Measurements from ENCODE around the gene NTS.

NTS gene

DNA sequence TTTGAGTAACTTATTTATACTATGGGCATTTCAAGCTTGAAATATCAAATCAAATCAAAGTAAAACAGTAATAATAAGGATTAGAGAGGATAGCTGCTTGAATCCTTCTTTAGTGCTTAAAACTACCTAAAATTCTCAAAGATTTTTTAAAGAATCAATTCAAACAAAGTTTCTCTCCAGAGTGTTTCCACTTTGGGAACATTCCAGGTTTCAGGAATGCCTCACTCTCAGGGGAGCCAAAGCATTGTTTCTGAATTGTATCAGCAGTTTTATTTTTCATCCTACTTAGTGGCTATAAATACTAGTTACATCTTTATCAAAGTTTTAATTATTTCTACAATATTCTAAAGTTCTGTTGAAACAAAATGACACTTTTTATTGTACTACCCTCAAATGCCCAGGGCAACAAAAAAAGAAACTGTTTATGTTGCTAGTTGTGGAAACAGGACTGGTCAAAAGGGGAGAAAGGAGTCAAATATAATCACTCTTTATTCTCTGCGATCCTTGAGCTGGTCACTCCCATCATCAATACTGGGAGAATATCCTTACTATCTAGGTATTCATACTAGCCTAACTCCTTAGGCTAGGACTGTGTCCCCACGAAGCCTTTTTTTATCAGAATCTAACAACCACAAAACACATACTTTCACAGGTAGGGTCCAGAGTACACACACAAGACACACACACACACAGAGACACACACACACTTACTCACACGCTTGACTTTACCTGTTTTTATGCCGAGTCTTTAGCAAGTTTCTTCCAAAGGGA, 38.5 kb upstream of the NTS start:
- no peak overlapping the region for H3K27ac ChIP-seq
- TF ChIP-seq, protein P1, sequence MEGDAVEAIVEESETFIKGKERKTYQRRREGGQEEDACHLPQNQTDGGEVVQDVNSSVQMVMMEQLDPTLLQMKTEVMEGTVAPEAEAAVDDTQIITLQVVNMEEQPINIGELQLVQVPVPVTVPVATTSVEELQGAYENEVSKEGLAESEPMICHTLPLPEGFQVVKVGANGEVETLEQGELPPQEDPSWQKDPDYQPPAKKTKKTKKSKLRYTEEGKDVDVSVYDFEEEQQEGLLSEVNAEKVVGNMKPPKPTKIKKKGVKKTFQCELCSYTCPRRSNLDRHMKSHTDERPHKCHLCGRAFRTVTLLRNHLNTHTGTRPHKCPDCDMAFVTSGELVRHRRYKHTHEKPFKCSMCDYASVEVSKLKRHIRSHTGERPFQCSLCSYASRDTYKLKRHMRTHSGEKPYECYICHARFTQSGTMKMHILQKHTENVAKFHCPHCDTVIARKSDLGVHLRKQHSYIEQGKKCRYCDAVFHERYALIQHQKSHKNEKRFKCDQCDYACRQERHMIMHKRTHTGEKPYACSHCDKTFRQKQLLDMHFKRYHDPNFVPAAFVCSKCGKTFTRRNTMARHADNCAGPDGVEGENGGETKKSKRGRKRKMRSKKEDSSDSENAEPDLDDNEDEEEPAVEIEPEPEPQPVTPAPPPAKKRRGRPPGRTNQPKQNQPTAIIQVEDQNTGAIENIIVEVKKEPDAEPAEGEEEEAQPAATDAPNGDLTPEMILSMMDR (conservative IDR thresholded peaks at IDR 0.05), result no peak

DNA sequence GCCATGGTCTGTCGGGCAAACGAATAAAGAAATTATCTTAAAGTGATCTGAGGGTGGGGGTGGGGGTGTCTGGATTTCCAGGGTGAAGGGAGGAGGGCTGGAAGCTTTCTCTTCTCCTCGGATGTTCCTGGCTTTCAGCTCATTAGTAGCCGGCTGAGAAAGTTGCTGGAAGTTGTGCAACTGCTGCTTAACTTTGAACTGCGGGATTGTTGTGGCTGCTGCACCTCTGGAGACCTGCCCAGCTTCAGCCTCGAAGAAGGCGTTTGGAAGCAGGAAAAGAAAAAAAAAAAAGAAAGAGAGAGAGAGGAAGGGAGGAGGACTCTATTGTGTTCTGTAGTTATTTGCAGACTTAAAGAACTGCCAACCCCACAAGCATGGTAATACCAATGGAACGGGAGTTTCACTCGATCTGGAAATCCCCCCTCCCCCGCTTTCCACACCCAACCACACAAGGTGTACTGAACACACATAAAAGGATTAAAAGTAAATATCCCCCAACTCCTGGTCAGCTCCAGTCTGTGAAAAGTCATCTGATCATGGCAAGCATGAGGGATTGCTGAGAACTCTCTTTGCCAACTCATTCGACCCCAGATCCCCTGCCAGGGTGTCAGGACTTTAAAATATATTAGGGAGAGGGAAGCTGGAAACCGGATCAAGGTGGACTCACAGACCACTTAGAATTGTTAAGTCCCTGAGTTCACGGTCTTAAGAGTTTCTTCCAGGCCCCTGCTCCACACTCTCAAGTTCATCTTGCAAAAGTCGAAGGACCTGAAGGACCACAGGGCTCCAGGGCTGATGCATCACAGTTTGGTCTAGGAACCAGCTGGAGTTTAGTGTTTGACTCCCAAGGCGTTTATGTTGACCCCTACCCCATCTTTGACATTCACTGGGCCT, 37.7 kb upstream of the NTS start, which contains the start of gene RASSF9:
RASSF9 (minus strand) TSS at position 213 of the 894 bp plus-strand sequence; CDS start at position 5, 208 bp downstream.
- H3K27ac ChIP-seq, result no peak within 1 kb of the TSS
- TF ChIP-seq, protein P1 (conservative IDR thresholded peaks at IDR 0.05), result no peak

DNA sequence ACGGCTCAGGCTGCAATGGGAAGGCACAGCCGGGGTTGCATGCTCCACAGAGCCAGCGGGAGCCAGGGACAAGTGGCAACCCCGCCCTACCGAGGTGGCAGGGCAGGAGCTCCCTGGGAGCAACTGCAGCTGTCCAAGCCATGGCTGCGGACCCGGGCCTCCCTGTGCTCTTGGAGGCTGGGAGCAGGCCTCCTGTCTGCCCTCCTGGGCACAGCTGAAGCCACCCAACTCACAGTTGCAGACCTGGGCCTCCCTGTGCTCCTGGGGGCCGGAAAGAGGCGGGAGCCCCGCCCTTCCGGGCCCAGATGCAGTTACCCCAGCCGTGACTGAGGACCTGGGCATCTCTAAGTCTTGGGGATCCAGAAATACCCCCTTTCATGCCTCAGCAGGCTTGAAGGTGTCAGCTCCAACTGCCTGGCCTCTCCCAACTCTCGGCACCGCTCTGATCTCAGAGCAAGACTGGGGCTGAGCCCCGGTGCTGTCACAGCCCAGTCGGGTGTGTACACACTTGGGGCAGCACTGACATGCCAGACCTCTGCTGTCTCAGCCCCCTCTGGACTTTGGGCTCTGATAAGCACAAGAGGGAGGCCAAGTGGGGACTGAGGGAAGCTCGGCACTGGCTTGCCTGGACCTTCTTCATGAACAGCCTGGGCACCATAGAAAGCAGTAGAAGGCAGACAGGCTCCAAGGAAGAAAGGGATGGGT, 30.3 kb upstream of the NTS start:
- TF ChIP-seq, protein P1 (conservative IDR thresholded peaks at IDR 0.05), result no peak
- H3K27ac ChIP-seq, result no peak overlapping the region

DNA sequence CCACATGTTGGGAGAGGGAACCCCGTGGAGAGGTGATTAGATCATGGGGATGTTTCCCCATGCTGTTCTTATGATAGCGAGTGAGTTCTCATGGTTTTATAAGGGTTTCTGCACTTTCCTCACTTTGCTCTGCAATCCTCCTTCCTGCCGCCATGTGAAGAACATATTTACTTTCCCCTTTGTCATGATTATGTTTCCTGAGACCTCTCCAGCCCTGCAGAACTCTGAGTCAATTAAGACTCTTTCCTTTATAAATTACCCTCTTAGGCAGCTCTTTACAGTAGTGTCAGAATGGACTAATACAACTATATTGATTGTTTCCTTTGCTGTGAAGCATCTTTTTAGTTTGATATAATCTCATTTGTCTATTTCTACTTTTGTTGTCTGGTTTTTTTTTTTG, 24.8 kb upstream of the NTS start:
- no peak overlapping the region for H3K27ac ChIP-seq
- TF ChIP-seq, protein P1 (conservative IDR thresholded peaks at IDR 0.05), result no peak; the same call in 1 of the 2 replicates

DNA sequence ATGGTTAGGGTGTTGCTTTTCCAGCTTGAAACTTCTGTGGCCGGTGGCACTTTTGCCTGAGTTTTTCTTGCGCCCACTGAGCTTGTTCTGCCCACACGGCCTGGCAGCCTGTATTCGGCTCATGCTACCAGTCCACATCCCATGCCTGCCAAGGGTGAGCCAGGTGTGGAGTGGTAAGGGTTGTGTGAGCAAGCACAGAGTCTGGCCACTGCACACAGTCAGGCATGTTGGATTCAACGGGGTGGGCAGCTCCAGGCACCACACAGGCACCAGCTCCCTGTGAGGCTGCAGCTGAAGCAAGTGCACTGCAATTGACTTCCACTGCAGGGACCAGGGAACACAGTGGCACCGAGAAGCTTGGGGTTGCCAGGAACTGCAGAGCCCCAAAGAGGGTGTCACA, 18.8 kb upstream of the NTS start:
- TF ChIP-seq, protein P1 (conservative IDR thresholded peaks at IDR 0.05), result no peak
- H3K27ac ChIP-seq, result no peak overlapping the region

DNA sequence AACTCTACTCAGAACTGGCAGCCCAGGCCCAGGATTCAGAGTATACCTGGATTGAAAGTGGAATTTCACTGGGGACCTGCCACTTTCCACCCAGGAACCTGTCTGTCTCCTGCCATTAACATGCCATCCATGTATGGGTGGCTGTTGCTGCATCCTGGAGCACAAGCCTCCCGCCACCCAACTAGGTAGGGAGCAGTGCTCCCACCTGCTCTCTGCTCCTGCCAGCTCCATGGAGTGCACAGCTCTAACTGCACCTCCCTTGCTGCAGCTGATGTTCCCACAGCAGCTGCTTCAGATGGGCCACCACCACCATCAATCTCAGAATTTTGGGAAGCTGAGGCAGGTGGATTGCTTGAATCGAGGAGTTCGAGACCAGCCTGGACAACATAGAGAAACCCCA, 17.1 kb upstream of the NTS start:
- no peak overlapping the region for H3K27ac ChIP-seq
- TF ChIP-seq, protein P1 (conservative IDR thresholded peaks at IDR 0.05), result no peak

DNA sequence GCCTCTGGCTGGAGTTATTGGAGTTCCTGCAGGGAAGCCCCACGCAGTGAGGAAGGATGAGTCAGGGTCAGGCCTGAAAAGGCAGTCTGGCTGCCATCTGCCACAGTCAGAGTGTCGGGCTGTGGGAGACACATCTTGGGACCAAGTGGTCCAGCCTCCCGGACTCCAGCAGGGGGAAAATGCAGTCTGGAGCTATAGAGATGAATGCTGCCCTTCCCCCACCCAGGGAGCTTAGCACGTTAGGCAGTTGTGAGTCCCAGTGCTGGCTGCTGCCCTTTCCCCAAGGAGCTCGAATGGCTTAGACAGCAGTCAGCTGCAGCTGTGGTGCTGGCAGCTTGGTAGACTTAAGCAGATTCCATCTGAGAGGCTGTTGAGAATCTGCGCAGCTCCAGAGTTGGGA, 8.2 kb upstream of the NTS start:
- no peak overlapping the region for H3K27ac ChIP-seq
- TF ChIP-seq, protein P1 (conservative IDR thresholded peaks at IDR 0.05), result no peak

Data from VCaP (cell line).